ENCODE data around the gene KRT79.

Gene KRT79

GRCh38 chr12:52817699-52818238, 16.3 kb downstream of the KRT79 start:
- DNase-seq = no peak

DNA sequence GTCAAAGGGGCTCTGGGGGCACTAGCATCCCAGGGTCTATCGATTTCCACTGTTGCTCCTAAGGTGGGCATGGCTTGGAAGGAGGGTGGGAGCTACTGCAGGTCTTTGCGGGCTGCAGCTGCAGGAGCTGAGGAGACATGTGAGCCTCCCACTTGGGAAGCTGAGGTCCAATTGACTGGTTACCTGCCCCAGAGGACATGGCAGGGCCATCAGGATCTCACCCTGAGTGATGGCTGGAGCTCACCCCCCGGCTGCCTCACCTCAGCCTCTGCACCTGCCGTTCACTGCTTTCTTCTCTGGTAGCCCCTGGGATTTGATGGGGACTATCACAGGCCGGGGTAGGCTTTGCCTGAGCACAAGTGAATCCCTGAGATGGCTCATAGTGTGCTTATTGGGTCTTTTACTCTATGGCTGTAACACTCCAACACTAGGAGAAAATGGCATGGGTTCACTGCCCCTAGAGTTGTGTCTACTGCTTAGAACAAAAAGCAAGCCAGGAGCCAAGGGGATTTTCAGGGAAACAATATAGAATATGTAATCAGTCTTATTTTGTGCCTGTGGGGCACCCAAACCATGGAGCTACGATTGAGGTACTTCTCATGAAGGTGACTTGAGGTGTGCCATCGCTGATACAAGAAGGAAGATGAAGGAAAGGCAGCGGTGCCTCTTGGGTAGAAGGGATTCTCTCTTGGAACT, 17.0 kb downstream of the KRT79 start:
- no peak for DNase-seq

GRCh38 chr12:52815676-52816588, 18.2 kb downstream of the KRT79 start:
- no peak for DNase-seq

DNA sequence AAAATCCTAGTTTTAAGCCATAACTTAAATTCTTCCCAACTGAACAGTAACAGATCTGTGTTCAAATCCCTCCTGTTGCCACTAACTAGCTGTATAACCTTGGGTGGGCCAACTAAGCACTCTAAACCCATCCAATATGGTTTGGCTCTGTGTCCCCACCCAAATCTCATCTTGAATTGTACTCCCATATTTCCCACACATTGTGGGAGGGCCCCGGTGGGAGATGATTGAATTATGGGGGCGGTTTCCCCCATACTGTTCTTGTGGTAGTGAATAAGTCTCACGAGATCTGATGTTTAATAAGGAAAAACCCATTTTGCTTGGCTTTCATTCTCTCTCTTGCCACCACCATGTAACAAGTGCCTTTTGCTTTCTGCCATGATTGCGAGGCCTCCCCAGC, 18.9 kb downstream of the KRT79 start:
- DNase-seq = no peak

DNA sequence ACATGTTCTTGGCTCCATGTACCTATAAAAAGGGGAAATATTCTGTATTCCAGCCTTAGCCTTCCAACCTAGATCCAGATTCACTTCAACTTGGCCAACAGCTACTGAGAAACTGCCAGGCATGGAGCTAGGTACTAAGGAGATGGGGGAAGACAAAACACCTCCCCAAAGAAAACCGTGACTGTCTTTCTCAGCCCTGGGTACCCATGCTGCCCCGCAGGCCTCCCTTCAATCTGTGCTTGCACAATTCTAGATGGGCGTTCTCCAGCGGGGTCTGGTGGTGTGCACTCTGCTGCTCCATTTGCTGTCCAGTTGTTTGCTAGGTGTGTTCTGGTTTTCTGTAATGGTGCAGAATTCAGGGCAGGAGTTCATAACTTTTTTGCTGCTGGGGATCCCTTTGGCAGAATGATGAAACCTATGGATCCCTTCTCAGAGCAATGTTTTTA, 19.4 kb downstream of the KRT79 start:
- no peak for DNase-seq

GRCh38 chr12:52813885-52814709, 20.0 kb downstream of the KRT79 start, which contains the start of gene KRT4:
Gene KRT4 (minus strand): TSS chr12:52814116. CDS start chr12:52814058, 58 bp downstream.
- no peak for DNase-seq

GRCh38 chr12:52813203-52813819, 20.8 kb downstream of the KRT79 start:
- no peak for DNase-seq

DNA sequence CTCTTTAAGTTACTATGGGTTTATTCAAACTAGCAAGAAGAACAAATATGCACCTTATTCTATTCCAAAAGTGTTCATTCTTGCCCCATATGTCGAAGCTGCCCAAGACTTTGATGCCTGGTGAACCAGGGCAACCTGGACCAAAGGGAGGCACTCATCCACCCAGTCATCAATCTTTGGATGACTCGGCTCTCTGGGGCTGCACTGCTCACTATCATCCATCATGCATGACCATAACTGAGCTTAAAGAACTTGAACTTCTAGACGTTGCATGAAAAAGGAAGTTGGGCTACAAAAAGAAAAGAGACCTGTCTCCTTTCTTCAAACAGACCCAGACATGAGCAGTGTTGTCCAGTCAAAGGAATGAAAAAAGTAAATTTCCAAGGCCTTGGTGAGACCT, 21.4 kb downstream of the KRT79 start:
- DNase-seq = no peak

DNA sequence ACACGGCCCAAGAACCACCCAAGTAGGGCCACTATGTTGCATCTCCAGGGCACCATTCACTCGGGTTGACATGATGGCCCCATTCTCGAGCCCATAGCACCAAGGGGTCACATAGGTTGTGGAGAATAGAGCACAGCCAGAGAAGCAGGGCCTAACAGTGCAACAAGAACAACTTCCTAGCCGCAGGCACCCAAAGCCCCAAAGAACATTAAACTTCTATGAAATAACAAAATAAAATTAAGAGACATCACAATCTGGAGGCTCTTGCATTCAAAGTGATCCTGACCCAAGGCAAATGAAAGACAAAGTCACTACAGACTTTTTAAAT, 22.1 kb downstream of the KRT79 start:
- DNase-seq = no peak

DNA sequence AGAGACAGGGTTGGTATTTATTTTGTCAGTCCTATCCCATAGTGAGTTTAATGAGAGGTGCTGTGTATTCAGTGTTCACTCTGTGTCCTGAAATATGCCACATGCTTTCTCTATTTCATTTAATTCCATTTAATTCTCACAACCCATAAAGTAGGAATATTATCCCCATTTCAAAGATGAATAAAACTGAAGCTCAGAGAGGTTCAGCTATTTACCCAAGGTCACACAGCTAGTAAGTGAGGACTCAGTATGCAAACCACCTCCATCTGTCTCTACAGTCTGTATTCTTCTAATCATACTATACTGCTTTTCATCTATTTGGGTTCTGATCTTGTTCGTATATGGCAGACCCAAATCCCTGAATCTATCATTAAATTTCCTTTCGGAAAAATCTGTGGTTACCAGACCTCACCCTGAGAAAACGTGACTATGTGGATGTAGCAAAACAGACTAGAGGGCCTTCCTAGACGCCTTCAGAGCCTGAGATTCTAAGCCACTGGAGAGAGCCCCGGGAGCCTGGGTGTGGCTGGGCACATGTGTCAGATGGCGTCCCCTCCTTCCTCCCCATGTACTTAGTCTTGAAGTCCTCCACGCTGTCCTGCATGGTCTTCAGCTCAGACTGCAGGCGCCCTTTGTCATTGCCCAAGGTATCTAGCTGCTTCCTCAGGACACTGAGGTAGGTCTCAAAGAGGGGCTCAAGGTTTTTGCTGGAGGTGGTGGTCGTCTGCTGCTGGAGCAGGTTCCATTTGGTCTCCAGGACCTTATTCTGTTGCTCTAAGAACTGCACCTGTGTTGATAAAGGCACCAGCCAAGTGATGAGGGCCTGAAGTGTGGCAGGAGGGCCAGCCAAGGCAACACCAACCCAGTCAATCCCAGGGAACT, 22.7 kb downstream of the KRT79 start:
- DNase-seq = no peak

- DNase-seq = no peak
Measured at GRCh38 chr12:52810554-52810953, 23.6 kb downstream of the KRT79 start.

DNA sequence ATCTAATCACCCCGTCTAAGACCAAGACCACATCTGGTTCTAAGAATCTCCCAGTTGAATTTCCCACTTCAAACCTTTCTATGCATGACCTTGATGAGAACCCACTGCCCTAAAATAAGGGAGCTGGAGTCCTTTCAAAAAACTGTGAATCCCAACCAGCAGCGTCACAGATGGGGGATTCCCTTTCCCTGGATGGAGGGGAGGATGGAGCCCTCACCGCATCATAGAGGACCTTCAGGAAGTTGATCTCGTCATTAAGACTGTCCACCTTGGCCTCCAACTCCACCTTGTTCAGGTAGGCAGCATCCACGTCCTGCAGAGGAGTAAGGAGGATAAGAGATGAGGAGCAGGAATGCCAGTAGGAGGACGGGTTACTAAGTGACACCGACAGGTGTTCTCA, 24.9 kb downstream of the KRT79 start:
- no peak for DNase-seq

- no peak for DNase-seq
Measured at GRCh38 chr12:52808573-52809160, 25.4 kb downstream of the KRT79 start.

DNA sequence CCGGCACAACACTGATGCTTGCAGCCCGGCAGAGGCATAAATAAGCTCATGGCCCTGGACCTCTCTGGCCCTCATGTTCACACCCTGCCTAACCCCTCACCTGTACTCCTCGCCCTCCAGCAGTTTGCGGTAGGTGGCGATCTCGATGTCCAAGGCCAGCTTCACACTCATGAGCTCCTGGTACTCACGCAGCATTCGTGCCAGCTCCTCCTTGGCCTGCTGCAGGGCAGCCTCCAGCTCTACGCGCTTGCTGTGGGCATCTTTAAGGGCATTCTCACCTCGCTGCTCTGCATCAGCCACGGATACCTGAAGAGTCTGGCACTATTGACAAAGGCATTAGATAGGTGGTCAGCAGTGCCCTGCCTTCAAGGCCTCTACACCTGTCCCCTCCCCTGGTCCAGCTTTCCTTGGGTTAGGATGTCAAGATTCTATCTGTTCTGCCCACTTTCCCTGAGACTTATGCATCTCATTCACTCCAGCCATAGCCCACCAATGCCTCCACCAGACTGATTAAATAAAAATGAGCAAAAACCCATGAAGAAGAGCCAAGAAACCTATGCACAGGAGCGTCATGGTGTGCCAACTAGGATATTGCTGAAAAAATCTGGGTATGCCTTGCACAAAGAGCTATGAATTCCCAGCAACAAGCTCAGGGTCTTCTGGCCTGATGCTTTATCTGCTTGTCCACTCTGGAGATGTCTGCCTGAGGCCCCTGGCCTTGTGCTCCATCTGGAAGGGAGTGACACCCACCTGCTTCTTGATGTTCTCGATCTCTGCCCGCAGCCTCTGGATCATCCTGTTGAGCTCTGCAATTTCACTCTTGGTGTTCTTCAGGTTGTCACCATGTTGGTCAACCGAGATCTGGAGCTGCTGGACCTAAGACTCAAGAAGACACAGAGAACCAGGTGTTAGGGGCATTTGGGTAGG, 26.3 kb downstream of the KRT79 start:
- no peak for DNase-seq

DNA sequence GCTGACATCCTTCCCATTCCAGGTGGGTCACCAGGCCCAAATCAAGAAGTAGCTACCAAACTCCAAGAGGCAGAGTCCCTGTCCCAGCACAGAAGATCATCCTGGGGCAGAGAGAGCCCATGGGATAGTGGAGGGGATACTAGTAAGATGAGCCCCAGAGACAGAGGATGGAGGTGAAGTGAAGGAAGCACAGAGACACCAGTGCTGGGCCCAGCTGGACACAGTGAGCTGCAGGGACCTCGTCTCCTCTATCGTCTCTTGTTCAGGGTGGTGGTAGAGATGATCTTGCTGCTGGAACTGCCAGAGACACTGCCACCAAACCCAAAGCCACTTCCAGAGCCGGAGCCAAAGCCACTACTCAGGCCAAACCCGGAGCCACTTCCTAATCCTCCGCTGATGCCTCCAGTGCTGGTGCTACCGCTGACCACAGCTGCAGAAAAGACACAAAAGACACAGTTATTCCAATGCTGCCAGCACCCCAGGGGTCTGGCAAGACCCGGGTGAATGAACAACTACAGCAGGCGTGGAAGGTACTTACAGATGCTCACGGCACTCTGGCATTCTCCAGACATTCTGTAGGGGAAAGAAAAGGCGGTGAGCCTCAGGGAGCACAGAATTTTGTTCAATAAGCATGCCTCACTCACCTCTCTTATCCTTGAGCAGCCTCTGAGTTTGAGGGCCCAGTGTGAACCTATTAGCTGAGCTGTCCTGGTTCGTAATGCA, 27.1 kb downstream of the KRT79 start:
- DNase-seq = no peak

- DNase-seq = no peak
Measured at GRCh38 chr12:52806169-52806811, 27.8 kb downstream of the KRT79 start.

- DNase-seq = no peak
Measured at GRCh38 chr12:52805739-52806138, 28.4 kb downstream of the KRT79 start.

GRCh38 chr12:52805000-52805399, 29.1 kb downstream of the KRT79 start:
- DNase-seq = no peak

DNA sequence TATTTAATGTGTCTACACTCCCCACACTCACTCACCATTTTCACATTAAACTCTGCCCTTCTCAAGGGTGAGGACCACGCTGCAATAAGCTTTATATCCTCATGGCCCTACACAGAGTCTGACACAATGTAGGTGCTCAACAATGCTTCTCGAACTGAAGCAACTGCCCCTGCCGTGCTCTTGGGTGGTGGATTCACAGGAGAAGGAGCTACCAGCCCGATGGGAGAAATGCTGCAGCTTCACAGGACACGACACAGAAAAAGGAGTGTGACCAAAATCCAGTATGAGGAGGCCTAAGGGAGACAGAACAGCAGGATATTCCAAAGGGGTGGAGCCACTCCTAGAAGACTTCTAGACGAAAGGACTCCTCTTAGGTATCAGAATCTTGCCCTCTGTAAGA, 31.7 kb downstream of the KRT79 start:
- DNase-seq = no peak
